ENCODE results near the gene EXOC6B.

EXOC6B gene

DNA sequence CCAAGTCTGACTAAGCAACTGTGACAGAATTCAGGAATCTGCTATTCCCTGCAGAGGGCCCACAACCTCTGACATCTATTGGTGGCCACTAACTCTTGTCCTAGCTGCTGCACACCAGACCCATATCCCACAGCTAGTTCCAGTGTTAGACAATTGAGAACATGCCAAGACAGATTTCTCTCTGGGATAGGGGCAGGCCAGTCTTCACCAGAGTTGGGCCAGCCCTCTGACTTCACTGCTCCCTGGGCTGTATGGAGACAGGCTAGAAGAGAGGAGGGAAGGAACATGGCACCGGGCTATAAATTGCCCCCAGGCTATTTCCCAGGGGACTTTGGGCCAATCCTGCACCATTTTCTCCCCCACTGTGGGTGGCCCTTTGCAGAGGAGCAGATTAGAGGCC is 645.5 kb downstream of the EXOC6B start:
- H3K27ac ChIP-seq (ENCODE audit: insufficient read depth, low read depth, low read length, poor library complexity, severe bottlenecking) = no peak overlapping the region
- no peaks in the 10 kb centered on the region for H3K4me1 ChIP-seq (ENCODE audit: control insufficient read depth, insufficient read depth, low read length)
- H3K36me3 ChIP-seq (ENCODE audit: control insufficient read depth, insufficient read depth, low read length) = no peaks in the 10 kb centered on the region
- WGBS, 2 experiments = 91 to 92% methylated on average over 1 of the region's 1 CpG
- no peaks in the 10 kb centered on the region for H3K9me3 ChIP-seq (ENCODE audit: control insufficient read depth, low read length)
- H3K4me3 ChIP-seq (ENCODE audit: insufficient read depth, low read depth, low read length) = no peak overlapping the region
- H3K27me3 ChIP-seq (ENCODE audit: control insufficient read depth, insufficient read depth, low read length, poor library complexity, severe bottlenecking) = no peaks in the 10 kb centered on the region

DNA sequence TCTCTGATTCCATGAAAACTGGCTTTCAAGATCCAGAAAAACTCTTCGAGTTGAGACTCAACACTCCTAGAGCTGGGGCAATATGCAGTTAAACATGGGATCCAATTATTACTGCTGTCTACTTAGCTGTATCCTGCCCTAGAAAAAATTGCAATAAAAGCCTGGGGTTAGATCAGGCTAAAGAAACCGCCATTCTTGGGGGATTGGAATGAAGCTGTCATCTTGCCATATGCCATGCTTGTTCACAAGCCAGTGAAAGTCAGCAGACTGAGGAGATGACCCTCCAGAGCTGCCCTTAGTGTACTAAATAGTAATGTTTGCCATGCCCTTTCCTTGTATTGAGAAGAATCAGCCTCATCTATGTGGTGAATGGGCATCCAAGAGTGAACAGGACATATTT is 647.3 kb downstream of the EXOC6B start:
- no peaks in the 10 kb centered on the region for H3K27me3 ChIP-seq (ENCODE audit: control insufficient read depth, insufficient read depth, low read length, poor library complexity, severe bottlenecking)
- H3K4me3 ChIP-seq (ENCODE audit: insufficient read depth, low read depth, low read length) = no peak overlapping the region
- no peak overlapping the region for H3K27ac ChIP-seq (ENCODE audit: insufficient read depth, low read depth, low read length, poor library complexity, severe bottlenecking)
- 88 to 92% methylated on average over 2 of the region's 2 CpGs for WGBS, 2 experiments
- H3K9me3 ChIP-seq (ENCODE audit: control insufficient read depth, low read length) = no peaks in the 10 kb centered on the region
- H3K36me3 ChIP-seq (ENCODE audit: control insufficient read depth, insufficient read depth, low read length) = no peaks in the 10 kb centered on the region
- H3K4me1 ChIP-seq (ENCODE audit: control insufficient read depth, insufficient read depth, low read length) = peaks cover 7% of the 10 kb centered on the region

DNA sequence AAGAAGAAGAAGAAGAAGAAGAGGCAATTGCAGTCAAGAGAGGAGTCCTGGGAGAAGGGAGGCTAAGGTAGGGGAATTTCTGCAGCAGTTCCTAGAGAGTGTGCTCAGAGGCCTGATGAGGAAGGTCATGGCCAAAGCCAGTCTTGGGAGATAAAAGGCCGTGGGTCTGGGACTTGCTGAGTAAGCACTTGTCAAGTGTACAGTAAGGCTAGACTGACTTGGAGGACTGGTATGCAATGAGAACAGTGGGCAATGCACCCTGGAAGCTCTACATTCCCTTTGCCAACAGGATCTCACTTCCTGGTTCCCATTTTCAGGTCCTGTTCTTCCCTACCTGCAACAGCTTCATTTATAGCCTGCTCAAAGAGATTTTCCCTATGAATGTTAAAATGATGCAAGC is 649.6 kb downstream of the EXOC6B start:
- 100% methylated on average over 1 of the region's 1 CpG for WGBS, 2 experiments
- H3K27me3 ChIP-seq (ENCODE audit: control insufficient read depth, insufficient read depth, low read length, poor library complexity, severe bottlenecking) = no peaks in the 10 kb centered on the region
- no peaks in the 10 kb centered on the region for H3K9me3 ChIP-seq (ENCODE audit: control insufficient read depth, low read length)
- no peak overlapping the region for H3K4me3 ChIP-seq (ENCODE audit: insufficient read depth, low read depth, low read length)
- H3K36me3 ChIP-seq (ENCODE audit: control insufficient read depth, insufficient read depth, low read length) = no peaks in the 10 kb centered on the region
- peaks cover 15% of the 10 kb centered on the region for H3K4me1 ChIP-seq (ENCODE audit: control insufficient read depth, insufficient read depth, low read length)
- H3K27ac ChIP-seq (ENCODE audit: insufficient read depth, low read depth, low read length, poor library complexity, severe bottlenecking) = no peak overlapping the region

DNA sequence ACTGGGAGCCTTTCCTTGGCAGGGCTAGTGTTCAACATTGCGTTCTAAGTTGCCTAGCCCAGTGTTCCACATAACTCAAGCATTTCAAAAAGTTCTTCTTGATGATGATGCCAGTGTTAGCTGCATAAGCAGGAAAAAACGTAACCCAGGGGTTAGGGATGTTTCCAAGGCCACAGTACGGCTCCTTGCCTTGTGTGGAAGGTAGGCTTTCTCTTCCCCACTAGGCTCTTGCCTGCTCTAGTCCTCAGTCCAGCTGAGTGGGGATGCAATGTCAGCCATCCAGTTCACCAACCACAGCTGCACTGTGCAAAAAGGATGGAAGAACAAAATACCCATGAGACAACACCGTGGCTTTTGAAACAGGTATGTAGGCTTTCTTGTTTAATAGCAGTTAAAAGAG is 650.2 kb downstream of the EXOC6B start:
- no peak overlapping the region for H3K27ac ChIP-seq (ENCODE audit: insufficient read depth, low read depth, low read length, poor library complexity, severe bottlenecking)
- H3K27me3 ChIP-seq (ENCODE audit: control insufficient read depth, insufficient read depth, low read length, poor library complexity, severe bottlenecking) = no peaks in the 10 kb centered on the region
- 88 to 92% methylated on average over 4 of the region's 4 CpGs for WGBS, 2 experiments
- H3K4me3 ChIP-seq (ENCODE audit: insufficient read depth, low read depth, low read length) = no peak overlapping the region
- no peaks in the 10 kb centered on the region for H3K36me3 ChIP-seq (ENCODE audit: control insufficient read depth, insufficient read depth, low read length)
- H3K9me3 ChIP-seq (ENCODE audit: control insufficient read depth, low read length) = no peaks in the 10 kb centered on the region
- peaks cover 15% of the 10 kb centered on the region for H3K4me1 ChIP-seq (ENCODE audit: control insufficient read depth, insufficient read depth, low read length)

DNA sequence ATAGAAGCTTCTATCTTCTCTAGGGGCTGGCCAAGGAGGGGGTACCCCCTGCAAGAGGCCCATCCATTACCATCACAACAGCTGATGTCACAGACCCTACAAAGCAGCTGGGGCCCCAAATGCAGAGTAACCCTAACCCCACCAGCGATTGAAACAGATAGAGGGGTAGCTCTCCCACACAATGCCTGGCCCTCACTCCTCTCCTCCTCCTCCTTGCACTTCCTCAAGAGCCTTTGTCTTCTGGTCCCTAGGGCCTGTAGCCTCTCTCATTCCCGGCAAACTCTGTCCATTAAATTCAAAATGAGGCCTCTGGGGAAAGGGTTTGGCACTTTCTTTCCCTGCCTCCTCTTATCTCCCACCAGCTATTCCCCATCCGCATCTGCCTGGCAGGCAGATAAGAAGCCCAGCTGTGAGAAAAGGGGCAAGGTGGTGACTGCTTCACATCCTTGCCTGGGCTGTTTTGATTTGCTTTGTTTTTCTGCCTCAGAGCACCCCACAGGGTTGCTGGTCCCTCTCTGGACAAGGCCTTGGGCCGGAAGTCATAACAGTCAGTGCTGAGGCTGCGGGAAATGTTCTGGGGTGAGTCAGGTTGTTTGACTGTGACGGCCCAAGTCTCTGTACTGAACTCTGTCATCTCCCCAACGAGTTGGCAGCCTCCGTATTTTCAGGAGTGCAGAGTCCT is 652.1 kb downstream of the EXOC6B start:
- 61 to 62% methylated on average over 8 of the region's 8 CpGs for WGBS, 2 experiments
- no peak overlapping the region for H3K27ac ChIP-seq (ENCODE audit: insufficient read depth, low read depth, low read length, poor library complexity, severe bottlenecking)

DNA sequence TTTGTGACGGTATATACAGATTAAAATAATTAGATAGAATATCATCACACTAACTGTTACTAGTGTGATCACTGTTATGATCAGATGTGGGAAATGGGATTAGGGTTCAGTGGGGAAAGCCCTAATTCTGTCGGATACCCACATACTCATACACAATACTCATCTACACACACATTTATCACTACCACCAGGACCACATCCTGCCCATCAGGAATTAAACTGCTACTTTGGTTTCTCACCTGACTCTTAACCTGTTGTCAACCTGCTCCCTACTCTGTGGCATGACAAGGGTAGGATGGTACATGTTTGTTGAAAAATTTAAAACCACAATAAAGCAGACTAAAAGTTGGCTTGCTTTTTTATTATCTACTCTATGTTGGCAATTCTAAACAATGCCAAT is 653.4 kb downstream of the EXOC6B start:
- Histone ChIP-seq H3K36me3 (ENCODE audit: control insufficient read depth, insufficient read depth, low read length) (no peaks in the 10 kb centered on the region), H3K4me1 (ENCODE audit: control insufficient read depth, insufficient read depth, low read length) (peaks cover 15% of the 10 kb centered on the region), H3K27ac (ENCODE audit: insufficient read depth, low read depth, low read length, poor library complexity, severe bottlenecking) (no peak overlapping the region), H3K9me3 (ENCODE audit: control insufficient read depth, low read length) (no peaks in the 10 kb centered on the region), H3K4me3 (ENCODE audit: insufficient read depth, low read depth, low read length) (no peak overlapping the region), H3K27me3 (ENCODE audit: control insufficient read depth, insufficient read depth, low read length, poor library complexity, severe bottlenecking) (no peaks in the 10 kb centered on the region)
- 94 to 100% methylated on average over 1 of the region's 2 CpGs for WGBS, 2 experiments

More for the DNA sequence above, 652.1 kb downstream of the EXOC6B start:
- Histone ChIP-seq H3K36me3 (ENCODE audit: control insufficient read depth, insufficient read depth, low read length) (no peaks in the 10 kb centered on the region), H3K27me3 (ENCODE audit: control insufficient read depth, insufficient read depth, low read length, poor library complexity, severe bottlenecking) (no peaks in the 10 kb centered on the region), H3K9me3 (ENCODE audit: control insufficient read depth, low read length) (no peaks in the 10 kb centered on the region), H3K4me1 (ENCODE audit: control insufficient read depth, insufficient read depth, low read length) (peaks cover 15% of the 10 kb centered on the region), H3K4me3 (ENCODE audit: insufficient read depth, low read depth, low read length) (no peak overlapping the region)

DNA sequence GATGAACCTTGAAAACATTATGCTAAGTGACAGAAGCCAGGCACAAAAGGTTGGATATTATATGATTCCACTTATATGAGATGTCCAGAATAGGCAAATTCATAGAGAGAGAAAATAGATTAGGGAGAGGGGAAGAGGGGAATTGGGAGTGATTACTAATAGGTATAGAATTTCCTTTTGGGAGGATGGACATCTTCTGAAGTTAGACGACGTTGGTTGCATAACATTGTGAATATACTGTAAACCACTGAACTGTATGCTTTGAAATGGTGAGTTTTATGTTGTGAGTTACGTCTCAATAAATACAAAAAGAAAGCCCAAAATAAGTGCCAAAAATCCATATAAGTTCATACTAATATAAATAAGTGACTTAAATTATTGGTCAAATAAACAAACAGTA is 659.6 kb downstream of the EXOC6B start:
- Histone ChIP-seq H3K36me3 (ENCODE audit: control insufficient read depth, insufficient read depth, low read length) (no peaks in the 10 kb centered on the region), H3K9me3 (ENCODE audit: control insufficient read depth, low read length) (no peaks in the 10 kb centered on the region), H3K27ac (ENCODE audit: insufficient read depth, low read depth, low read length, poor library complexity, severe bottlenecking) (no peak overlapping the region), H3K27me3 (ENCODE audit: control insufficient read depth, insufficient read depth, low read length, poor library complexity, severe bottlenecking) (no peaks in the 10 kb centered on the region), H3K4me1 (ENCODE audit: control insufficient read depth, insufficient read depth, low read length) (no peaks in the 10 kb centered on the region), H3K4me3 (ENCODE audit: insufficient read depth, low read depth, low read length) (no peak overlapping the region)
- WGBS, 2 experiments = 88 to 100% methylated on average over 2 of the region's 3 CpGs

DNA sequence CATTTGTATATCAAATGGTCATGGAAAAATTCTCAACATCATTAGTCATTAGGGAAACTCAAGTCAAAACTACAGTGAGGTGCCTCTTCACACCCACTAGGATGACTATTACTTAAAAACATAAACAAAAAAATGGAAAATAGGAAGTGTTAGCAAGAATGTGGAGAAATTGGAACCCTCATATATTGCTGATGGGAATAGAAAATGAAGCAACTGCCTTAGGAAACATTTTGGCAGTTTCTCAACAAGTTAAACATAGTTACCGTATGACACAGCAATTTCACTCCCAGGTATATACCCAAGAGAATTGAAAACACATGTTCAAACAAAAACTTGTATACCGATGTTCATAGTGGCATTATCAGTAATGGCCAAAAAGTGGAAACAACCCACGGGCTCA is 660.0 kb downstream of the EXOC6B start:
- H3K4me3 ChIP-seq (ENCODE audit: insufficient read depth, low read depth, low read length) = no peak overlapping the region

DNA sequence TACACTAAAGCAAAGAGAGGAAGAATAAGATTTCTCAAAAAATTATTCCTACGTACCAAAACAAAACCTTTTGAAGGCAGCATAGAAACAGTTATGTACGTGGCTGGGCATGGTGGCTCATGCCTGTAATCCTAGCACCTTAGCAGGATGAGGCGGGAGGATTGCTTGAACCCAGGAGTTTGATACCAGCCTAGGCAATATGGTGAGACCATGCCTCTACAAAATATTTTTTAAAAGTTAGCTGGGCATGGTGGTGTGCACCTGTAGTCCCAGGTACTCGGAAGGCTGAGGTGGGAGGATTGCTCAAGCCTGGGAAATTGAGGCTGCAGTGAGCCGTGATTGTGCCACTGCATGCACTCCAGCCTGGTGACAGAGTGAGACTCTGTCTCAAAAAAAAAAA is 663.3 kb downstream of the EXOC6B start:
- WGBS, 2 experiments = 89 to 90% methylated on average over 5 of the region's 5 CpGs
- Histone ChIP-seq H3K4me1 (ENCODE audit: control insufficient read depth, insufficient read depth, low read length) (no peaks in the 10 kb centered on the region), H3K4me3 (ENCODE audit: insufficient read depth, low read depth, low read length) (no peak overlapping the region)

More for the DNA sequence above, 660.0 kb downstream of the EXOC6B start:
- no peaks in the 10 kb centered on the region for H3K9me3 ChIP-seq (ENCODE audit: control insufficient read depth, low read length)
- no peaks in the 10 kb centered on the region for H3K4me1 ChIP-seq (ENCODE audit: control insufficient read depth, insufficient read depth, low read length)
- H3K36me3 ChIP-seq (ENCODE audit: control insufficient read depth, insufficient read depth, low read length) = no peaks in the 10 kb centered on the region
- 91 to 95% methylated on average over 2 to 3 of the region's 3 CpGs for WGBS, 2 experiments
- H3K27ac ChIP-seq (ENCODE audit: insufficient read depth, low read depth, low read length, poor library complexity, severe bottlenecking) = no peak overlapping the region
- H3K27me3 ChIP-seq (ENCODE audit: control insufficient read depth, insufficient read depth, low read length, poor library complexity, severe bottlenecking) = no peaks in the 10 kb centered on the region

DNA sequence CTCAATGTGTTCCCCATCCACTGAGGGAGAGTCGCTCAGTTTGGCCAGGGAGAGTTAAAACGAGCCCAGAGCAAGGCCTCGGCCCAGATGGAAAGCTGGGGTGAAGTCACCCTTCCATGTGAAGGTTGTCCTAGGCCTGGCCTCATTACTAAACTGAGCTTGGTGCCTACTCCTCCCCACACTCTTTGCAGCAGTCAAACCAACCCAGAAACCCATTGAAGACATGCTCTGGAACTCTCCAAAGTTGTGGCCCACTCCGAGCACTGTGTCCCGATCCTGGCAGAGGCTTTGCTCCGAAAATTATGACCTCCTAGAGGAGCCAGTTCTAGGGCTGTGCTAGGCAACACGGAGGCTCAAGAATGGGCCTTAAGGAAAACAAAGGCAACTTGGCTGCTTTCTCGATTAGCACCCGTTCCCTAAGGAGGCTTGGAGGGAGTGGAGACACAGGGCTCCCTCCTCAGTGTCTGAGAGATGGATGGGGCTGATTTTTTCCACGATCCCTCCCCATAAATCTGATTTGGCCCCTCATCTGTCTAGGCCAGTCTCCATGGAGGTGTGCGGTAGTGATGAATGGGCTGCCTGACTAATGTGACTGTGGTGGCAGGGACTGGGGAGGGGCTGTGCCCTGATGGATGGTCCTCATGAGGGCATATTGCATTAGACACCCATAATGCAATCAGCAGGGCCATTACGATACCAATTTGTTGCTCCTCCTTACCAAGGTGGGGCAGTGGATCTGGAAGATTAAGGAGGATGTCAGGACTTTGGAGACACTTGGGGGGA is 666.4 kb downstream of the EXOC6B start:
- WGBS, 2 experiments = 93 to 94% methylated on average over 12 of the region's 12 CpGs
- H3K4me1 ChIP-seq (ENCODE audit: control insufficient read depth, insufficient read depth, low read length) = peaks cover 4% of the 10 kb centered on the region
- no peaks in the 10 kb centered on the region for H3K36me3 ChIP-seq (ENCODE audit: control insufficient read depth, insufficient read depth, low read length)
- H3K27ac ChIP-seq (ENCODE audit: insufficient read depth, low read depth, low read length, poor library complexity, severe bottlenecking) = no peak overlapping the region
- no peaks in the 10 kb centered on the region for H3K27me3 ChIP-seq (ENCODE audit: control insufficient read depth, insufficient read depth, low read length, poor library complexity, severe bottlenecking)
- H3K4me3 ChIP-seq (ENCODE audit: insufficient read depth, low read depth, low read length) = no peak overlapping the region
- H3K9me3 ChIP-seq (ENCODE audit: control insufficient read depth, low read length) = no peaks in the 10 kb centered on the region

More for the DNA sequence above, 663.3 kb downstream of the EXOC6B start:
- Histone ChIP-seq H3K27me3 (ENCODE audit: control insufficient read depth, insufficient read depth, low read length, poor library complexity, severe bottlenecking) (no peaks in the 10 kb centered on the region), H3K9me3 (ENCODE audit: control insufficient read depth, low read length) (no peaks in the 10 kb centered on the region), H3K27ac (ENCODE audit: insufficient read depth, low read depth, low read length, poor library complexity, severe bottlenecking) (no peak overlapping the region), H3K36me3 (ENCODE audit: control insufficient read depth, insufficient read depth, low read length) (no peaks in the 10 kb centered on the region)

Measured in ectodermal cell (in vitro differentiated cells).